Calu3 (cell line): ENCODE measurements around the gene TMEM72. TPM values are rescaled to one million over a fixed set of nuclear protein-coding genes. Genes with fewer than 3 reads are reported as not detected.

ENCODE experiments used
- BruUV-seq: library from RNA; stranded (reverse); fragments of 400-500 nt; replicated peaks from 2 replicates; lab custom pipeline; 2021; lab: Mats Ljungman, UMichigan
- CTCF ChIA-PET: fragments of 300-600 bp; sonication (Branson Sonifier 250); formaldehyde crosslinking; loops from one replicate; lab custom pipeline; 2022; ENCODE audit warnings: antibody characterized with exemption; lab: Charles Lee
- DNase-seq: peaks from one replicate; pipeline ENCODE4 v3.0.0; 2022
- H3K27ac Mint-ChIP-seq: one replicate; pipeline ENCODE4 v1.8.0; 2022; ENCODE audit warnings: mixed read lengths; ENCODE audit not compliant: unreplicated experiment
- H3K27me3 Mint-ChIP-seq: one replicate; pipeline ENCODE4 v1.8.0; 2022; ENCODE audit warnings: mixed read lengths; ENCODE audit not compliant: unreplicated experiment
- H3K36me3 Mint-ChIP-seq: one replicate; pipeline ENCODE4 v1.8.0; 2022; ENCODE audit warnings: mild to moderate bottlenecking, moderate library complexity, mixed read lengths; ENCODE audit not compliant: insufficient read depth, unreplicated experiment
- H3K4me1 Mint-ChIP-seq: one replicate; pipeline ENCODE4 v1.8.0; 2022; ENCODE audit warnings: mild to moderate bottlenecking, low read depth, mixed read lengths; ENCODE audit not compliant: unreplicated experiment
- H3K4me3 Mint-ChIP-seq: one replicate; pipeline ENCODE4 v1.8.0; 2022; ENCODE audit warnings: mild to moderate bottlenecking, low read depth, moderate library complexity, mixed read lengths; ENCODE audit not compliant: unreplicated experiment
- H3K9me3 Mint-ChIP-seq: one replicate; pipeline ENCODE4 v1.8.0; 2022; ENCODE audit warnings: low read depth, mixed read lengths; ENCODE audit not compliant: unreplicated experiment
- intact Hi-C: fragments of 100-400 bp; cut with micrococcal nuclease; formaldehyde crosslinking; loops from one replicate; pipeline ENCODE4 v1.10.0; 2022; ENCODE audit not compliant: unreplicated experiment
- total RNA-seq: library from RNA; stranded (reverse); gene quantifications from 2 replicates; pipeline ENCODE4 v1.2.3, GENCODE V29; 2022
- TF ChIP-seq, protein P1 (sequence below): fragments of 200-600 bp; IDR thresholded peaks from one replicate; pipeline ENCODE4 v1.8.0; 2022; ENCODE audit warnings: antibody characterized with exemption; ENCODE audit not compliant: unreplicated experiment

TMEM72 gene
- total RNA-seq, 1 experiment from 2014 or later = not detected

DNA sequence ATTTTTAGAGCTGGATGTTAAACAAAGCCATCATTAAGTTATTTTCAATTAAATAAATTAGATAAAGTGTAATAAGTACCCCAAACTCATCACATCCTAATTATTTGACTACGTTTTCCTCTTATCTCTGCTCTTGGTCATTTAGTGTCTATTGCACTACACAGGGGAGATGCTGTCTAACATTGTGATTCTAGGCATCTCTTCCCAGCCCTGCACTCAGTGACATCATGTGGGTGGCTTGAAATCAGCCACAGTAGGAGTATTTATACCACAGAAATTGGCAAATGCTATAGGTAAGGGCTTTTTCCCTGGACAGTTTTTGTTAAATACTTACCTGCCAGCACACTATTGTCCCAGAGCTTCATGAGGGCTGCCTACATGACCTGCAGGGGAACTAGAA, 21.3 kb upstream of the TMEM72 start:
- TF ChIP-seq, protein P1, sequence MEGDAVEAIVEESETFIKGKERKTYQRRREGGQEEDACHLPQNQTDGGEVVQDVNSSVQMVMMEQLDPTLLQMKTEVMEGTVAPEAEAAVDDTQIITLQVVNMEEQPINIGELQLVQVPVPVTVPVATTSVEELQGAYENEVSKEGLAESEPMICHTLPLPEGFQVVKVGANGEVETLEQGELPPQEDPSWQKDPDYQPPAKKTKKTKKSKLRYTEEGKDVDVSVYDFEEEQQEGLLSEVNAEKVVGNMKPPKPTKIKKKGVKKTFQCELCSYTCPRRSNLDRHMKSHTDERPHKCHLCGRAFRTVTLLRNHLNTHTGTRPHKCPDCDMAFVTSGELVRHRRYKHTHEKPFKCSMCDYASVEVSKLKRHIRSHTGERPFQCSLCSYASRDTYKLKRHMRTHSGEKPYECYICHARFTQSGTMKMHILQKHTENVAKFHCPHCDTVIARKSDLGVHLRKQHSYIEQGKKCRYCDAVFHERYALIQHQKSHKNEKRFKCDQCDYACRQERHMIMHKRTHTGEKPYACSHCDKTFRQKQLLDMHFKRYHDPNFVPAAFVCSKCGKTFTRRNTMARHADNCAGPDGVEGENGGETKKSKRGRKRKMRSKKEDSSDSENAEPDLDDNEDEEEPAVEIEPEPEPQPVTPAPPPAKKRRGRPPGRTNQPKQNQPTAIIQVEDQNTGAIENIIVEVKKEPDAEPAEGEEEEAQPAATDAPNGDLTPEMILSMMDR = no peak

DNA sequence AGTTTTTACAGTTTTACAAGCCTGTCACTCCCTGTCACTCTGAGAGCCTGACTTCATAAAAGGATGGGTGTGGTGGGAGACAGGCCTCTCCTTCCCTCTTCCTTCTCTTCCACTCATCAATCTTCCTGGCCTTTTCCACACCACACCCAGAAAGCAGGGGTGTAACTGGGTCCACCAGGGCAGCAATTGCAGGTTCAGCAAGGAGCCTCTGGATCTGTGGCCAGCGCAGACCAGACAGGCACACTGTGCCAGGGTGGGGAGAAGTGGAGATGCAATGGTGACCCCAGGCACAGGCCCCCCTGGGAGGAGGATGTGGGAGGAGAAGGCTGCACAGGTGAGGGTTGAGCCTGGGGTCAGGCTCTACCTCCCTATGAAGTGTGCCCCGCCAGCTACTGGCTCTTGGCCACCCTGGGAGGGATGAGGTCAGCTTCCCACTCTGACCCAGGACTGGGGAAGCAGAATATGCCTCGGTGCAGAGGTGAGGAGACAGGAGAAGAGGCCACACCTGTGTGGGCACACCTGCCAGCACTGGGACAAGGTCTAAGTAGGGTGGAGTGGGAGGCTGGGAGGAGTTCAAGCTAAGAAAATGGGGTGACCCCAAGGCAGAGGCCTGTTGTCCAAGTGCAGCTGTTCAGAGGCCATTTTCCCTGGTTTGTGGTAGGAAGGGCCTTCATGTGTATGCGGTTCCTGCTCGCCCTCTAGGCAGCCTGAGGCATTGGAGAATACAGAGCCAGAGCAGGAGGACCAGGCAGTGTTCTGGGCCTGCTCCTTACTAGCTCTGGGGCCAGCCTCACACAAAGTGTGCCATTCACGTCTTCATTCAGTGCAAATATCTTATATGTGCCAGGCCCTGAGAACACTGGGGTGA, 20.2 kb upstream of the TMEM72 start:
- Mint-ChIP-seq H3K36me3 (no peaks in the 10 kb centered on the region), H3K27me3 (no peaks in the 10 kb centered on the region), H3K9me3 (no peaks in the 10 kb centered on the region), H3K4me3 (no peak overlapping the region), H3K4me1 (peaks cover 7% of the 10 kb centered on the region), H3K27ac (no peak overlapping the region)
- intact Hi-C loops = no loop called here
- CTCF ChIA-PET = no interaction called here
- no TSS peak for BruUV-seq
- no peak for DNase-seq
- TF ChIP-seq, protein P1 = no peak

More for the DNA sequence above, 21.3 kb upstream of the TMEM72 start:
- no peak for DNase-seq
- CTCF ChIA-PET = no interaction called here
- intact Hi-C loops = no loop called here
- Mint-ChIP-seq H3K4me3 (no peak overlapping the region), H3K27ac (no peak overlapping the region), H3K36me3 (no peaks in the 10 kb centered on the region), H3K9me3 (no peaks in the 10 kb centered on the region), H3K27me3 (no peaks in the 10 kb centered on the region), H3K4me1 (peaks cover 8% of the 10 kb centered on the region)
- BruUV-seq = no TSS peak

DNA sequence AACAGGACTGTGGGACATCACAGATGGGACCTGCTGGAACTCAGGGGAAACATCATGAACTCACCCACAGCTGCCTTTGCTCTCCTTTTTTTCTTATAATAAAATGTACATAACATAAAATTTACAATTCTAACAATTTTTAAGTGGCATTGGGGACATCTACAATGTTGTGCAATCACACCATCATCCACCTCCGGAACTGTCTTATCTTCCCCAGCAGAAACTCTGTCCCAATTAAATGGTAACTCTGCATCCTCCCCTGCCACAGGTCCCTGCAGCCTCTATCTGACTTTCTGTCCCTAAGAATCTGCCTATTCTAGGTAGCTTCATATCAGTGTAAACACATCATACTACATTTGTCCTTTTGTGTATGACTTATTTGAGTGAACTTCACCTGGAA, 19.4 kb upstream of the TMEM72 start:
- intact Hi-C loops = no loop called here
- CTCF ChIA-PET = no interaction called here
- TF ChIP-seq, protein P1 = no peak
- Mint-ChIP-seq H3K36me3 (no peaks in the 10 kb centered on the region), H3K27ac (no peak overlapping the region), H3K4me1 (no peaks in the 10 kb centered on the region), H3K4me3 (no peak overlapping the region), H3K9me3 (no peaks in the 10 kb centered on the region), H3K27me3 (no peaks in the 10 kb centered on the region)
- DNase-seq = no peak
- no TSS peak for BruUV-seq

DNA sequence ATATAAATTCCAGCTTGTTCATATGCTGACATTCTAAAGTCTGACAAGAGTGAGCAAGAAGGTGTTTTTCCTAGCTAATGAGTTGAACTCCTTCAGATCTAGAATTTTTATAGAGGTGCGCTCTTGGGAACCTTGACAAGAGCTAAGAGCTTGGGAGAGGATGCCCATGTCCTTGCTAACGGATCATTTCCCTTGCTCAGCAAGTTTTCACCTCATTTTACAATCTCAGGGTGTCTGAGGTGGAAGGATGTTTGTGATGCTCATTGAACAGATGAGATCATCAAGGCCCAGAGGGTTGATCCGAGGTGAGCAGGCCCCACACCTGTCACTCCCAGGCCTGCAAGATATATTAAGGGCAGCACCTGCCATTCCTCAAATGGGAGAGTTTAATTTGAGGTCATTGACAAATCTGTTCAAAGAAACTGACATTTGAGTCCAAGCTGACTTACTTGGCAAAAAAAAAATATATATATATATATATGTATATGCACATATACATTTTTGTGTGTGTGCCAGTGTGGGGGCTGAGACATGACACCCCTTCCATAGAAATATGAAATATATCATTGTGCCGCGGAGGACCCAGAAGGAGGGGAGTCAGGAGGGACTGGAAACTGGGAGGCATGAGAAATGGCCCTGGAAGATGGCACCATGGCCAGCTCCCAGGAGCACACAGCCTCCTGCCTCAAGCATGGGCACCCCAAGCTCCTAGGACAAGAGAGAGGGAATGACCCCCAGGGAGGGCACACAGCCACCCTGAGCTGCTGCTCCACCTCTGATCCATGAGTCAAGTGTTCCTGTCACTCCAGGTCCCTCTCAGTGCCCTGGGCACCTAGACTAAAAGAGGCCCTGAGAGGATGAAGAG, 17.3 kb upstream of the TMEM72 start:
- H3K36me3 Mint-ChIP-seq = no peaks in the 10 kb centered on the region
- TF ChIP-seq, protein P1 = no peak
- no peak for DNase-seq
- intact Hi-C loops = no loop called here
- CTCF ChIA-PET = interaction anchor here (0.6 to 0.7 kb wide), 2 partner anchors 22 to 880 kb away, joined by 3 to 6 read pairs; no protein-coding TSS in a partner anchor
- peaks cover 2% of the 10 kb centered on the region for H3K9me3 Mint-ChIP-seq
- H3K27ac Mint-ChIP-seq = no peak overlapping the region
- H3K27me3 Mint-ChIP-seq = no peaks in the 10 kb centered on the region
- BruUV-seq = no TSS peak
- H3K4me3 Mint-ChIP-seq = no peak overlapping the region
- H3K4me1 Mint-ChIP-seq = no peaks in the 10 kb centered on the region
